Loucy (cell line): ENCODE data around the gene SH3TC2.

Experiments used
- EZH2phosphoT487 ChIP-seq: fragments of 200-600 bp; IDR thresholded peaks from 2 replicates; pipeline ENCODE4 v1.6.1; 2018; ENCODE audit warnings: antibody characterized with exemption, mild to moderate bottlenecking, moderate library complexity, borderline replicate concordance
- TF ChIP-seq, protein P1 (sequence below): fragments of 200-600 bp; sonication (generic); conservative IDR thresholded peaks from 2 replicates; pipeline ENCODE4 v1.5.1; 2014; ENCODE audit warnings: mild to moderate bottlenecking, antibody characterized with exemption, low read length

DNA sequence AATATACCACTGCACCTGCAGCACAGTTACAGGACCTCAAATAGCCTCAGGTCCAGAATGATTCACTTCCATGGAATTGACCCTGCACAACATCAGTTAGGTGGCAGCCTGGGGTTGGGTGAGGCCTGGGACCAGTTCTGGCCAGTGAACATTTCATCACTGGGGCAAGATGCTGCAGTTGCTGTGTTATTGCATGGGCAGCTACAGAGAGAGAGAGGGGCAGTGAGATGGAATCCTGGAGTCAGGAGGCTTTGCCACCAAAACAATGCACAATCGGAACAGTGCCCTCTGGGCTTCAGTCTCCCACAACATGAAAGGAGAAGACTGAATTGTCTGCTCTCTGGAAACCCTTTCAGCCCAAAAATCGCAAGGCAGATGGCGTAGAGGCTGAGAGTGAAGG lies 51.8 kb downstream of the SH3TC2 start:
- TF ChIP-seq, protein P1, sequence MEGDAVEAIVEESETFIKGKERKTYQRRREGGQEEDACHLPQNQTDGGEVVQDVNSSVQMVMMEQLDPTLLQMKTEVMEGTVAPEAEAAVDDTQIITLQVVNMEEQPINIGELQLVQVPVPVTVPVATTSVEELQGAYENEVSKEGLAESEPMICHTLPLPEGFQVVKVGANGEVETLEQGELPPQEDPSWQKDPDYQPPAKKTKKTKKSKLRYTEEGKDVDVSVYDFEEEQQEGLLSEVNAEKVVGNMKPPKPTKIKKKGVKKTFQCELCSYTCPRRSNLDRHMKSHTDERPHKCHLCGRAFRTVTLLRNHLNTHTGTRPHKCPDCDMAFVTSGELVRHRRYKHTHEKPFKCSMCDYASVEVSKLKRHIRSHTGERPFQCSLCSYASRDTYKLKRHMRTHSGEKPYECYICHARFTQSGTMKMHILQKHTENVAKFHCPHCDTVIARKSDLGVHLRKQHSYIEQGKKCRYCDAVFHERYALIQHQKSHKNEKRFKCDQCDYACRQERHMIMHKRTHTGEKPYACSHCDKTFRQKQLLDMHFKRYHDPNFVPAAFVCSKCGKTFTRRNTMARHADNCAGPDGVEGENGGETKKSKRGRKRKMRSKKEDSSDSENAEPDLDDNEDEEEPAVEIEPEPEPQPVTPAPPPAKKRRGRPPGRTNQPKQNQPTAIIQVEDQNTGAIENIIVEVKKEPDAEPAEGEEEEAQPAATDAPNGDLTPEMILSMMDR, result no peak
- no peak for TF ChIP-seq EZH2phosphoT487
